H9 (cell line): Measurements from ENCODE around the gene DBNDD2. TPM values are rescaled to one million over a fixed set of nuclear protein-coding genes. Genes with fewer than 3 reads are reported as not detected.

Experiments
- DNase-seq: peaks from one replicate; pipeline ENCODE4 v3.0.0-alpha.2; 2017
- H2AFZ ChIP-seq: one replicate; pipeline ENCODE4 v1.6.1; 2013; ENCODE audit warnings: mild to moderate bottlenecking, low read length, control low read depth, moderate library complexity
- H2AK5ac ChIP-seq: 2 replicates; pipeline ENCODE4 v1.6.1; 2013; ENCODE audit warnings: low read length, control low read depth, mixed read lengths; ENCODE audit not compliant: insufficient read length
- H2BK120ac ChIP-seq: one replicate; pipeline ENCODE4 v1.6.1; 2013; ENCODE audit warnings: low read depth, mild to moderate bottlenecking, low read length, control low read depth, inconsistent platforms; ENCODE audit not compliant: poor library complexity, severe bottlenecking
- H2BK12ac ChIP-seq: 2 replicates; pipeline ENCODE4 v1.6.1; 2013; ENCODE audit warnings: low read length, control low read depth, mixed read lengths, low read depth; ENCODE audit not compliant: insufficient read length
- H2BK15ac ChIP-seq: 2 replicates; pipeline ENCODE4 v1.6.1; 2013; ENCODE audit warnings: low read depth, low read length, control low read depth
- H2BK20ac ChIP-seq: one replicate; pipeline ENCODE4 v1.6.1; 2013; ENCODE audit warnings: low read depth, mild to moderate bottlenecking, low read length, control low read depth, inconsistent platforms; ENCODE audit not compliant: poor library complexity, severe bottlenecking
- H2BK5ac ChIP-seq: 2 replicates; pipeline ENCODE4 v1.6.1; 2013; ENCODE audit warnings: low read length, control low read depth, mixed read lengths; ENCODE audit not compliant: insufficient read length
- H3K14ac ChIP-seq: 2 replicates; pipeline ENCODE4 v1.6.1; 2013; ENCODE audit warnings: low read length, control low read depth; ENCODE audit not compliant: insufficient read depth
- H3K18ac ChIP-seq: 2 replicates; pipeline ENCODE4 v1.6.1; 2013; ENCODE audit warnings: low read depth, mild to moderate bottlenecking, mixed read lengths, low read length, control low read depth; ENCODE audit not compliant: insufficient read length
- H3K23ac ChIP-seq: 2 replicates; pipeline ENCODE4 v1.6.1; 2013; ENCODE audit warnings: low read length, control low read depth, mixed read lengths, low read depth; ENCODE audit not compliant: insufficient read length
- H3K23me2 ChIP-seq: 2 replicates; pipeline ENCODE4 v1.6.1; 2013; ENCODE audit warnings: low read depth, mild to moderate bottlenecking, mixed read lengths, low read length, control low read depth; ENCODE audit not compliant: insufficient read length, poor library complexity, severe bottlenecking
- H3K27ac ChIP-seq: 2 replicates; pipeline ENCODE4 v1.5.1; 2013; ENCODE audit warnings: low read length, control low read depth, mixed read lengths, low read depth; ENCODE audit not compliant: insufficient read length
- H3K27me3 ChIP-seq: 2 replicates; pipeline ENCODE4 v1.6.1; 2013; ENCODE audit warnings: low read length, control low read depth, inconsistent platforms; ENCODE audit not compliant: insufficient read depth
- H3K4ac ChIP-seq: 2 replicates; pipeline ENCODE4 v1.6.1; 2013; ENCODE audit warnings: low read depth, mild to moderate bottlenecking, control low read depth, inconsistent platforms, low read length, moderate library complexity
- H3K4me1 ChIP-seq: 2 replicates; pipeline ENCODE4 v1.6.1; 2013; ENCODE audit warnings: low read length, control low read depth, inconsistent platforms; ENCODE audit not compliant: insufficient read depth
- H3K4me2 ChIP-seq: 2 replicates; pipeline ENCODE4 v1.6.1; 2013; ENCODE audit warnings: low read length, control low read depth, mixed read lengths; ENCODE audit not compliant: insufficient read length, insufficient read depth
- H3K56ac ChIP-seq: 2 replicates; pipeline ENCODE4 v1.6.1; 2013; ENCODE audit warnings: low read depth, mild to moderate bottlenecking, mixed read lengths, low read length, control low read depth; ENCODE audit not compliant: insufficient read length
- H3K79me1 ChIP-seq: 2 replicates; pipeline ENCODE4 v1.6.1; 2013; ENCODE audit warnings: low read depth, mild to moderate bottlenecking, moderate library complexity, low read length, control low read depth, inconsistent platforms; ENCODE audit not compliant: insufficient read depth, poor library complexity, severe bottlenecking
- H3K79me2 ChIP-seq: 2 replicates; pipeline ENCODE4 v1.6.1; 2013; ENCODE audit warnings: low read length, control low read depth, inconsistent platforms; ENCODE audit not compliant: insufficient read depth
- H3K9ac ChIP-seq: 2 replicates; pipeline ENCODE4 v1.6.1; 2013; ENCODE audit warnings: low read length, control low read depth, mixed read lengths; ENCODE audit not compliant: insufficient read length; ENCODE audit errors: extremely low read depth
- H3K9me3 ChIP-seq: one replicate; pipeline ENCODE4 v1.6.1; 2013; ENCODE audit warnings: low read depth, low read length, inconsistent platforms; ENCODE audit not compliant: control insufficient read depth
- H3T11ph ChIP-seq: one replicate; pipeline ENCODE4 v1.6.1; 2013; ENCODE audit warnings: mild to moderate bottlenecking, low read length, control low read depth, inconsistent platforms
- H4K20me1 ChIP-seq: one replicate; pipeline ENCODE4 v1.6.1; 2013; ENCODE audit not compliant: control insufficient read depth, insufficient read length, insufficient read depth
- H4K5ac ChIP-seq: 2 replicates; pipeline ENCODE4 v1.6.1; 2013; ENCODE audit warnings: low read depth, mild to moderate bottlenecking, mixed read lengths, low read length, control low read depth; ENCODE audit not compliant: insufficient read length
- H4K8ac ChIP-seq: replicated peaks from 2 replicates; pipeline ENCODE4 v1.6.1; 2013; ENCODE audit warnings: low read length, control low read depth, mixed read lengths, low read depth; ENCODE audit not compliant: insufficient read length
- H4K91ac ChIP-seq: 2 replicates; pipeline ENCODE4 v1.6.1; 2013; ENCODE audit warnings: low read depth, mild to moderate bottlenecking, moderate library complexity, mixed read lengths, low read length, control low read depth; ENCODE audit not compliant: insufficient read length
- H3K27ac Mint-ChIP-seq, 3 experiments: 2 replicates in 2 of 3; 3 replicates in 1 of 3; pipeline ENCODE4 v1.8.0; 2020 to 2021; ENCODE audit warnings: mixed read lengths in 3 of 3, mild to moderate bottlenecking in 1 of 3, moderate library complexity in 1 of 3
- H3K27me3 Mint-ChIP-seq: 2 replicates; pipeline ENCODE4 v1.8.0; 2021; ENCODE audit warnings: low read depth, mild to moderate bottlenecking, moderate library complexity, mixed read lengths
- H3K36me3 Mint-ChIP-seq, 3 experiments: 2 replicates in 2 of 3; 3 replicates in 1 of 3; pipeline ENCODE4 v1.8.0; 2020 to 2021; ENCODE audit warnings: low read depth in 3 of 3, mixed read lengths in 3 of 3; ENCODE audit not compliant: insufficient read depth in 1 of 3
- H3K4me1 Mint-ChIP-seq, 2 experiments: 2 replicates each; pipeline ENCODE4 v1.8.0; 2020; ENCODE audit warnings: mixed read lengths in 2 of 2
- H3K4me3 Mint-ChIP-seq, 2 experiments: 2 replicates in 1 of 2; 3 replicates in 1 of 2; pipeline ENCODE4 v1.8.0; 2020 to 2021; ENCODE audit warnings: mild to moderate bottlenecking in 2 of 2, mixed read lengths in 2 of 2, moderate library complexity in 1 of 2
- H3K9me3 Mint-ChIP-seq, 2 experiments: 2 replicates in 1 of 2; 3 replicates in 1 of 2; pipeline ENCODE4 v1.8.0; 2020; ENCODE audit warnings: mild to moderate bottlenecking in 2 of 2, mixed read lengths in 2 of 2, moderate library complexity in 1 of 2
- CTCF ChIP-seq: fragments of 200-600 bp; sonication (generic); conservative IDR thresholded peaks from 3 replicates; pipeline ENCODE4 v1.8.0; 2021; ENCODE audit warnings: antibody characterized with exemption, mild to moderate bottlenecking
- WGBS: extraction: QIAGEN DNeasy Blood & Tissue Kit; methylation state at CpG from one replicate; pipeline ENCODE4 v1.1.7; 2013; ENCODE audit warnings: missing lambda C conversion rate, low lambda C conversion rate, mixed read lengths; ENCODE audit not compliant: insufficient read length; ENCODE audit errors: extremely low coverage; 5-methylcytosine and 5-hydroxymethylcytosine counted together
- total RNA-seq: library from RNA; stranded (reverse); gene quantifications from 2 replicates; pipeline ENCODE4 v1.2.1, GENCODE V29; 2021

DBNDD2 gene
- total RNA-seq, 1 experiment from 2014 or later: 39.1 TPM

GRCh38 chr20:45429618-45430017, 21.5 kb downstream of the DBNDD2 start:
- Histone ChIP-seq H3K9me3 (no peaks in the 10 kb centered on the region), H4K8ac (no peak overlapping the region), H2BK20ac (no peak overlapping the region), H3T11ph (no peak overlapping the region), H2BK5ac (no peak overlapping the region), H3K56ac (no peak overlapping the region), H3K27me3 (no peaks in the 10 kb centered on the region), H3K23me2 (no peaks in the 10 kb centered on the region), H3K4me1 (no peaks in the 10 kb centered on the region), H4K20me1 (no peaks in the 10 kb centered on the region), H3K18ac (no peak overlapping the region), H2BK12ac (no peak overlapping the region), H3K23ac (no peak overlapping the region), H4K5ac (no peak overlapping the region), H3K4ac (no peak overlapping the region), H2AFZ (no peak overlapping the region), H3K14ac (no peak overlapping the region), H3K9ac (no peak overlapping the region), H2BK15ac (no peak overlapping the region), H4K91ac (no peak overlapping the region), H3K79me1 (no peaks in the 10 kb centered on the region), H3K4me2 (no peak overlapping the region), H3K27ac (no peak overlapping the region), H2AK5ac (no peak overlapping the region), H2BK120ac (no peak overlapping the region), H3K79me2 (no peaks in the 10 kb centered on the region)
- Mint-ChIP-seq H3K4me3 (no peak overlapping the region), H3K27me3 (no peaks in the 10 kb centered on the region), H3K9me3 (no peaks in the 10 kb centered on the region), H3K27ac (peak overlapping the region in 1 of 3 experiments; percentile 50; a peak in 1 of 7 replicates), H3K36me3 (peaks cover 3 to 36% (median 13%) of the 10 kb centered on the region in 3 experiments; a peak in 6 of 7 replicates), H3K4me1 (peaks cover 10% of the 10 kb centered on the region in 2 experiments)
- TF ChIP-seq CTCF: no peak
- WGBS: no CpG with 5 or more reads among the region's 2 CpGs
- DNase-seq: no peak
